Stimulated activated CD4-positive, alpha-beta T cell treated with anti-CD3 and anti-CD28 coated beads, Interleukin-2, amount 100 ng/mL, for 24 hours (primary cell): ENCODE measurements around the gene LORICRIN.

ENCODE experiments used
- DNase-seq, 2 donors: peaks; one replicate each; pipeline ENCODE4 v3.0.0-alpha.2; 2020

The LORICRIN gene

DNA sequence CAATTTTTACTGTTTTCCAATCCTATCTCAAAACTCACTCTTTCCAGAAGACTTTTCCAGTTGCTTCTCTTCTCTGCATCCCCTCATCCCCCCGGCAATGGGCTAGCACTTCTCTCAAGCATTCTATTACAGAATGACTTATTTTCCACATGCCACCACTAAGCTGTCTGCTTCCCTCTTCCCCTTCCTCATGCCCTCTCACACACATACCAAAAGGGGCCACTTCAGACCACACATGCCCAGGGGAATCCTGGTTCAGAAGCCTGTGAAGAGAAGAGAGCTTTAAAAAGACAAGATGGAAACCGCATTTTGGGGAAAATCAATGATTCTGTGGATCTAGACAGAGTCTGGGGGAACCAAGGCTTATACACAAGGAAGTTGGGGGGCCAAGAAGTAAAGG, 8.4 kb upstream of the LORICRIN start:
- DNase-seq, result no peak

DNA sequence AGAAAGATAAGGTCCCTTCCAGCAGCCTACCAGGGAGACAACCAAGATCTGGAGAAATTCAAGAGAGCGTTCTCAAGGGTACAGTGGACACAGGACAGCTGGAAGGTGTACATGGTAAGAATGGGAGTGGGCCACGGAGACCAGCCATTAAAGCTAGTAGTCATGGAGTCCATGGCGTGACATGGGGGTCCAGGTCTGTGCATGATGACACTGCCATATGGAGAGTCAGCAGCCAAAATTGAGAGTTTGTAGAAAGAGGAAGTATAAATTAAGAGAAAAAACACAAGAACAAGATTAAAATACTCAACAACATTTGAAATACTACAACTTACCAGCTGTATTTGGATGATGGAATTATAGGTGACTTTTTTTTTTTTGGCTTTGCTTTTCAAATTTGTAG, 7.9 kb upstream of the LORICRIN start:
- DNase-seq, result no peak

DNA sequence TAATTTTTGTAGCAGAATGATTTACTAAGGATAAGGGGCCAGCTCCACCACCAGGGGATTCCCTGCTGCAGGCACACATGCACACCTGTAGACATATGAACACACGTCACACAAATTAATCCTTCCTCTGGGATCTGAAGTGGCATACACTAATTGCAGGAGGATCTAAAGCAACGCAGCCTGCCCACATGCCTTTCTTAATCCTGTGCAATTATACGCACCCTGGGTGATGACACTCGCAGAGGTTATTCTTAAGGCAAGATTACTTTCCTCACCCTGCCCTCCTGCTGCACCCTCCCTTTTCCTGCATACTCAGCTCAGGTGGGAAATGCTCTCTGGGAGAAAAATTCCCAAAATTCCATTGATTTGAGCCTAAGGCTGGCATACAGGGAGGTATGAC, 7.5 kb upstream of the LORICRIN start:
- no peak for DNase-seq

DNA sequence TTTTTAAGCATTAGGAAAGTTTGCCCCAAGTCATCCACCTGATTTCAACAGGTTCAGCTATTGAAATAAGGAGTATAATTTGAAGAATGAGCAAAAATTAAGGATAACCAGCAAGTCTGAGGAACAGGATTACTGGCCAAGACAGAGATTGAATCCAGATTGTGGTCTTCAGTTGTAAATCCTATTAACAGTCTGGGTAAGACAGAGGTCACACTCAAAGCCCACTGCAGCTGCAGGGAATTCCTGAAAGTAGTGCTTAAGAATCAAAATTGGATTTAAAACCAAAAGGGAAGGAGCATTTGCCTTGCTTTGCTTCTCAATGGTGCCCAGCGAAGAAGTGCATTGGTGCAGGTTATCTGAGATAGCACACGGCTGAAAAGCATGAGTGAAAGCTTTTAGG, 6.4 kb upstream of the LORICRIN start:
- DNase-seq, result no peak

DNA sequence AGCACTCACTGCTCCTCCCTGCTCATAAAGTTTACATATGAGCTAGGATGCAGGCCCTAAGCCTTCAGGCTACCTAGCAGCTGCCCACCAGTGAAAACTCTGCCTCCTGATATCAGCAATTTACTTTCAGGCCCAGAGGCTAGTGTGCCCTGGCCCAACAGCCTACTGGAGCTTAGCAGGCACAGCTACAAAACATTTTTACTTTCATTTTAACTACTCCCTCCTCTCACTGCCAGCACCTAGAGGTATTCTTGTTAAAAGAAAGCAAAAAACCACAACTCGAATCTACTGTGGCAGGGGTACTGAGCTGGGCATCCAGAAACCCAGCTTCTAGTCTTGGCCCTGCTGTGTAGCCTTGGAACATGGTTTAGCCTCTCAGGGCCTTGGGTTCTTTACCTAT, 5.8 kb upstream of the LORICRIN start:
- no peak for DNase-seq

DNA sequence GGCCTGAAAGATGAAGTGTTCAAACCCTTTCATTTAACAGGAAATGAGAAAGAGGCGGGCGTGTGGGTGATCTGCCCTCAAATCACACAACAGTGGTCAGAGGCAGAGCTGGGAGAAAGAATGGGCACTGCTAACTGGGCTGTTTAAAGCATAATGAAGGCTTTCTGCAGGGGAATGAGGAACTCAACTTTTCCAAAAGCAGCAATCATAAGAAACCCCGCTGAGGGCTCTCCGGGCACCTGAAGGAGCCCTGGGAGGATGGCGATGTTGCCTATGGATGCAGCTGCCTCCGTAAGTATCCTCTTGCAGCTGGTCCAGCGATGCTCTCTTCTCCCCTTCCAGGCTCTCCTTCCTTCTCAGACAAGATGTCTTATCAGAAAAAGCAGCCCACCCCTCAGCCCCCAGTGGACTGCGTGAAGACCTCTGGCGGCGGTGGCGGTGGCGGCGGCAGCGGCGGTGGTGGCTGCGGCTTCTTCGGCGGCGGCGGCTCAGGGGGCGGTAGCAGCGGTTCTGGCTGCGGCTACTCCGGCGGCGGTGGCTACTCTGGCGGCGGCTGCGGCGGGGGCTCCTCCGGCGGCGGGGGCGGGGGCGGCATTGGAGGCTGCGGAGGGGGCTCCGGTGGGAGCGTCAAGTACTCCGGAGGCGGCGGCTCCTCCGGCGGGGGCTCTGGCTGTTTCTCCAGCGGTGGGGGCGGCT, 1.2 kb downstream of the LORICRIN start:
- peak; percentile 16 to 20 for DNase-seq

DNA sequence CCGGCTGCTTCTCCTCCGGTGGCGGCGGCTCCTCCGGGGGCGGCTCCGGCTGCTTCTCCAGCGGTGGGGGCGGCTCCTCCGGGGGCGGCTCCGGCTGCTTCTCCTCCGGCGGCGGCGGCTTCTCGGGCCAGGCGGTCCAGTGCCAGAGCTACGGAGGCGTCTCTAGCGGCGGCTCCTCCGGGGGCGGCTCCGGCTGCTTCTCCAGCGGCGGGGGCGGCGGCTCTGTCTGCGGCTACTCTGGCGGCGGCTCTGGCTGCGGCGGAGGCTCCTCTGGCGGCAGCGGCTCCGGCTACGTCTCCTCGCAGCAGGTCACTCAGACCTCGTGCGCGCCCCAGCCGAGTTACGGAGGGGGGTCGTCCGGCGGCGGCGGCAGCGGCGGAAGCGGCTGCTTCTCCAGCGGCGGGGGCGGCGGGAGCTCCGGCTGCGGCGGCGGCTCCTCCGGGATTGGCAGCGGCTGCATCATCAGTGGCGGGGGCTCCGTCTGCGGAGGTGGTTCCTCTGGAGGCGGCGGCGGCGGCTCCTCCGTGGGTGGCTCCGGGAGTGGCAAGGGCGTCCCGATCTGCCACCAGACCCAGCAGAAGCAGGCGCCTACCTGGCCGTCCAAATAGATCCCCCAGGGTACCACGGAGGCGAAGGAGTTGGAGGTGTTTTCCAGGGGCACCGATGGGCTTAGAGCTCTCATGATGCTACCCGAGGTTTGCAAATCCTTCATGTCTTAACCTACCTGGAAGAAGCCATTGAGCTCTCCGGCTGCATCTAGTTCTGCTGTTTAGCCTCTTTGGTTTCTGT, 2.0 kb downstream of the LORICRIN start:
- DNase-seq, result peak in 1 of 2 donors; percentile 39

DNA sequence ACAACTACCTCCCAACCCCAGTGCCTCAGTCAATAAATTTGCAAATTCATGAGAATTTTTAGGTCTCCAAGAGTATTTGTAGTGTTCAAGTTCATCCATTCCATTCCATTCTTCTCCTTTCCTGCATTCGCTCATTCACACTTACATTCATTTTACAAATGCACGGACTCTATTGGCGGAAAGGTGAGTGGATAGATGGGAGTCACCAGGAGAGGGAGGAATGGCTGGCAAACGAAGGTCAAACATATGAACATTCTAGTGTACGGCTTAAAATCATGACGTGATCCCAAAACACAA, 2.5 kb downstream of the LORICRIN start:
- no peak for DNase-seq

DNA sequence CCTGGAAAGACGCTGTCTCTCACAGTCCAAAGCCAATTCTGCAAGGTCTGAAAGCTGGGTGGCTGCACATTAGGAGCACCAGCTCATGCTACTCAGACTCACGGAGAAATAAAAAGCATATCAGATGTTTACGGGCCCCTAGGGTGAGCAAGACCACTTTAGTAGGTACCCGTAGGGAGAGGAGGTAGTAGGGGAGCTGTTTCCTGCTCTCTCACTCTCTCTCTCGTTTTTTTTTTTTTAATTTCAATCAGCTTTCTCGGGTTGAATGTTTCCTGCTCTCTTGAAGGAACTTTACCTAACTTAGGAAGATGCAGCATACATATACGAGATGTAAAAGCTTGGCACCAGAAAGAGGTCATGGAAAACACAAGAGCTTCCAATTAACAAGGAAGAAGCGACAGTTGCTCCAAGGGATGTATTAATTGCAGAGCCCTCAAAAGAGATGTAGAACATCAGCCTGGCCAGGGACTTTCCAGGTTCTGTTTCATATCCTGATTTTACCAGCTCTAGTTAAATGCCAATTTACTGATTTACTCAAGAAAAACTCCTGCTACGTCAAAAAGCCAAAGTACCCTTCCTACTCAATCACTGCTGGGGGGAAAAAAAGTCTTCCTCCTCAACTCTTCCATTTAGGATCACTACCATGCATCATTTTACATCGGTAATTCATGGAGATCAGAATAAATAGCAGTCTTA, 3.1 kb downstream of the LORICRIN start:
- no peak for DNase-seq

DNA sequence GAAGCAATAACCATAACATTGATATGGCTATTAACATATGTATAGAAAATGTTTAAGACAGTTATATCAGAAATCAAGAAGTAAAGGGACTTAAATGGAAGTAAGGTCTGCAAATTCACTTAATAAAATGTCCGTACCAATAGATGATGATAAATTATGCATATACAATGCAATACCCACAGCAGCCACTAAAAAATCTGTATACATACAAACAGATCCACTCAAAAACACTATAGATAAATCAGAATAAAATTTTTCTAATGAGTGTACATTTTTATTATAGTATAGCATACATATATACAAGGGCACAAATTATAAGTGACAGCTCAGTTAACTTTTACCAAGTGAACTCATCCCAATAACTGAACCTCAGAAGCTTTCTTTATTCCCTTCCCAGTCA, 6.0 kb downstream of the LORICRIN start:
- no peak for DNase-seq

DNA sequence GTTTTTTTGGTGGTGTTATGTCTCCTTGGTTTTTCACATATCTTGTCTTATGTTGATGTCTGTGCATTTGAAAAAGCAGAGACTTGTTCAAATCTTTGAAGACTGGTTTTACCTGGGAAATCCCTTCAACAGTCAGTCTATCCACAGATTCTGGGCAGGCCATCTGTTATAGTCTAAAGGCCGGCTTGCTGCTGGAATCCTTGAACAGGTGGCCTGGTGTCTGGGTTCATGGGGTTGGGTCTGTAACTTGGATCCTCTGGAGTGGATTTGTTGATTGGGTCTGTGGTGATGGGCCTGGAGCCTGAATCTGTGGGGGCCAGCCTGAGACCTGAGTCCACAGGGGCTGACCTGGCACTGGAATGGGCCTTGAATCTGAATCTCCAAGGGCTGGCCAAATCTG, 12.2 kb downstream of the LORICRIN start:
- DNase-seq, result no peak

DNA sequence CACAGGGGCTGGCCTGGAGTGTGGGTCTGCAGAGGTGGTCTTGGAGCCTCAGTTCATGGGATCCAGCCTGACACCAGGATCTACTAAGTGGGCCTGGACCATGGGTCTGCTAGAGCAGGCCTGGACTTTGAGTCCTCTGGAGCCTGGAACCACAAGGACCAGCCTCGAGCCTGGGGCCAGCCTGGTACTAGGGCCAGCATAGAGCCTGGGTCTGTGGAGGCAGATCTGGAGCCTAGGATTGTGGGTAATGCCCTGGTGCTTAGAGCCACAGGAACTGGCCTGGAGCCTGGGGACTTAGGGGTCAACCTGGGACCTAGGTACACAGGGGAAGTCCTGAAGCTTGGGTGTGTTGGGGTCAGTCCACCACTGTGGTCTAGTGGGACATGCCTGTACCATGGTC, 12.7 kb downstream of the LORICRIN start:
- no peak for DNase-seq

DNA sequence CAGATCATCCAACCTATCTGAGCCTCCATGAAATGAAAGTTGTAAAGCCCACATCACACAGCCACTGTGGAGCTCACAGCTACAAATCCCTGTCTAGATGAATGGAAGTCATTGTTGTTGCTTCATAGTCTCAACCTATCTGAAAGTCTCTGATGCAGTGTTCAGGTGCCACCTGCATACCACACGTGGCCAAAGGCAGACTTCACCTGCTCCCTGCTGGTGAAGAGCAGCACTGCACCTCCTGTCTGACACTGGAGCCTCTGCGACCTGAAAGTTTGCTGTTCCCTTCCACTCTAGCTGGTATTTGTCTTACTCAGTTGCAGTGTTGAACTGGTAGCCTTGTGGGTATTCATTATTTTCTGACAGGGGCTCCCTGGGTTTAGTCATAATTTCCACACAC, 18.4 kb downstream of the LORICRIN start:
- DNase-seq, result peak; percentile 45 to 65

DNA sequence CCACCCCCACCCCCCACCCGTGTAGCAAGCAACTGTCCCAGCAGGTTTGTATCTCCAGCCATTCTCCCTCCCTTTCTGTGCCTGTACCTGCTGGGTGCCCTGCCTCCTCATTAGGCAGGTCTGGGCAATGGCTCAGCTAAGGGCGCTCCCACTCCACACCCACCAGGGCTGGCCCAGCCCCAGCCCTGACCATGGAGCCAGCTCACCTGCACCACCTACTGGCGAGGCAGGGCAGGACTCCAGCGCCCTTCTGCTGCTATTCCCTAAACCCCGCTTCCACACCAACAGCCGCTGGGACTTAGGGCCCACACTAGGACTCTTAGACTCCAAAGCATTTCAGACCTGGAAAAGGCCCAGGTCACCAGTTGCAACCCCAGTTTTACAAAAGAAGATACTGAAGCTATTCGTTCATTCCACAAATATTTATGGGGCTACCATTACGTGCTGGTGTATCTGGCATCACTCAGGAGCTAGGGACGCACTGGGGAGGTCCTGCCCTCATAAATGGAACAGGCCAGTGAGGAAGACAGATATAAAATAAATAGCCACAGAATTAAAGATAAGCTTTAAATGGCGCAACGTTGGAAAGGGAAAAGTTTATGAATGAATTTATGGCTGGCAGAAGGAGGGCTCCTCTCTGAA, 29.3 kb downstream of the LORICRIN start:
- DNase-seq, result peak in 1 of 2 donors; percentile 49

DNA sequence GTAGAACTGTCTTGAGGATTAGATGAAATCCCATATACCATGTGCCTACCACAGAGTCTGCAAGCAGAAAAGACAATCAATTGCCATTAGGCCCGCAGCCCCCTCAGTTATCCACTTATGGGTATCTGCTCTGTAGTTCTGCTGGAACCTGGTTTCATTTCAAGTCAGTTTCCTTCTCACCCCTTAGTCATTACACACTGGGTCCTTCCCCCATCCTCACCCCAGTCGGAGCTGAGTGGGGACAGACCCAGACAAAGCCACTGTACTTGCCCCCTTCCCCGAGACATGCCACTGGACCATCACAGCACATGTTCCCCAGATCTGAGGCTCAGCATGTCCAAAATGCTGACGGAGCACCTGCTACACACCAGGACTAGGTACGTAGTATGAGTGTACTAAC, 32.0 kb downstream of the LORICRIN start:
- DNase-seq, result no peak

DNA sequence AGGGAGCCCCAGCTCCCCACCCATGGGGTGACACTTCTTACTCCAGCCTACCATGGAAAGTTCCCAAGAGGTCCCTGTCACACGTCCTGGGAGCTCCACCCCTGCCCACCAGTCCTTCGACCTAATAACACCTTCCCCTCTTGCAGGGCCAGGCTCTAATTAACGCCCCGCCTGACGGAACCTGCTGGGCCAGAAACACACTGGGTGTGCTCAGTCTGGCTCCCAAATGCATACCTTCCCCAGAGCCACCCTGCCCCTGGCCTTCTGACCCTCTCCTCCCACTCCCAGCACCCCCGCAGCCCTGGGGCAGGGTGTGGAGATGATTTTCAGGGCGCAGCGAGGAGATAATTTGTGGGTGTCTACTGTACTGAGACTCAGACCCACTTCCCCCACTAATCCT, 32.7 kb downstream of the LORICRIN start:
- DNase-seq, result no peak

DNA sequence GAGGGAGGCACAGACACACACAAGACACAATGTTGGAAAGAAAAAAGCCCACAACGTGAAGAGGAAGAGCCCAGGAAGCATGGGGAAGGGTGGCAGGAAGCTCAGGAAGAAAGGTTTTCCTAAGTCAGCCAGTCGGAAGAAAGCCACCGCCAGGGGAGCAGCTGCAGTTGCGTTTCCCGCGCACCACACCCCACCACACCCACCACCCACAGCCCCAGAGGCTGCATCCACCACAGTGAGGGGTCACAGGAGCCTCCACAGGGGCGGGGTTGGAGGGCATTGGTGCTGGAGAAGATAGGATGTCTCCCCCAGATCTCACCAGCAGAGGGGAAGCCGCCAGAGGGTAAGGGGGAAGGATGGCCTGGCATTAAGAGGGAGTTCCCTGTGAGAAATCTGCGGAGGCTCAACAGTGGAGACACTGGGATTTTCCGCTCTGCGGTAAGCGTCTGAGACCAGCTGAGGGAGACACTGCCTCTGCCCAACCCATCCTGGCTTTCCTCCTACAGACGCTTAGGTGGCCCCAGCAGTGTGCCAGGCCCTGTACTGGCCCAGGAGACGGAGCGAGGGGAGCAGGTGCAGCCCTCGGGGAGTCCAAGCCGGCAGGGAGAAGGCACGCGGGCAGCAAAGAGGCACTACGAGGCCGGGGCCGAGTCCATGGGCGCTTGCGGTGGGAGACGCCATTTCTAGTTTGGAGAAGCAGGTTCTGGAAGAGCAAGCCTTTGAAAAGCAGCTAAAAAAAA, 33.4 kb downstream of the LORICRIN start:
- DNase-seq, result no peak

DNA sequence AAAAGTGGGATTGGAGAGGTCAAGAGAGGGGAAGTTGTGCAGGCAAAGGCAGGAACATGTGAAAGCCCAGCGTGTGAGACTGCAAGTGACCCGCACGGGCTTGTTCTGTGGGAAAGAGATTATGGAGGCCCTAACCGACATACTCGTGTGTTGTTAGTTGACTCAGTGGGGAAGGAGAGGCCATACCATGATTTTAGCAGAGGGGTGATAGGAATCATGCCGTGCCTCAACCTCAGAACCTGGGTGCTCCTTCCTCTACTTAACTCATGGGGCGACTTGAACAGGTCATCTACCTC, 33.9 kb downstream of the LORICRIN start:
- no peak for DNase-seq

DNA sequence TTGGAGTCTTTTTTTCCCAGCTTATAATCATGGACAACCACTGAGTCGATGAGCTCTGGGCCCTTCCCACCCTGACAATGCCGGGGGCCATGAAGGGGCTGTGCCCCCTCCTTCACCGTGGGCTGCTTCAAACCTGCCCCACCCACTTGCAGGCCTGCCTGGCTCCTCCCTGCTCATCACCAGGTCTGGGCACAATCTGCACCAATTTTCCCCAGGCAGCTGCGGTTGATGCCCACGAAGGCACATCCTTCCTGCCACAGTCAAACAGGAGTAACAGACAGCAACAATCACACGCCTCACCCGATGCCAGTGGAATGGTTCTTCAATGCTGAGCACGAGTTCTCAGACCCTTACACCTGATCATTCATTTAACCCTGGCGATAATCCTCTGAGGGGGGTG, 34.4 kb downstream of the LORICRIN start:
- peak in 1 of 2 donors; percentile 10 for DNase-seq

DNA sequence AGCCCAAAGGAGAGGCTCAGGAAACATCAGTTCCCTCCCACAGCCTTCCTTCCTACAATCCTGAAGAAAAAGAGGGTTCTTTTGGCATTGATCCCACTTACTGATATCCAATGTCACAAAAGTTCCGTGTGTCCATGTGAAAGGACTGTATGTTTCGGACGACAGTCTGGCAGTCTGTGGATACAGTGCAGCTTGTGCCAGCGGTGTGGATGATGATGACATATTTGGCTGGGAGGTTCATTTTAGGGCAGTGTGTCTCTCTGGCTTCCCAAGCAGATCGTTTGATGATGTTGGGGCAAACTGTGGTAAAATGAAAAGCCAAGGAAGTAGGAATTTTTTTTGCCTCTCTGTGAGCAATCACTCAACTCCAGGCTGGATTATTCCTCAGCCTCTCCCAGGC, 42.8 kb downstream of the LORICRIN start:
- no peak for DNase-seq

DNA sequence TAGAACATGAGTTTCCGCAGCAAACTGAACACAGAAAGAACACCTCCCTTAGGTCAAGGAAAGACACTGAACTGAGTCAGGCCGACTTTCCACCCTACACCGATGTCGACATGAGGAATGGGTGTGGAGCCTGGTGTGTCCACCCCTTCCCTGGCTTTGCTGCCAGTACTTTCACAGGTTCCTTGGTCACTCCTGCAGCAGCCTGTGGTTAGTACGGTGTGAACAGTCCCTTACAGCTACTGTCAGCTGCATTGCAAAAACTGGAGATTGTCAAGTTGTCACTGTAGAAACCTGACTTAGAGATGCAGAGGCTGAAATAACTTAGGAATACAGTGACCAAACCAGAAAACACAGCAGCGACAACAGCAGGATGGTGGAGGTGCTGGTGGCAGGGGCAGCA, 46.2 kb downstream of the LORICRIN start:
- DNase-seq, result no peak

DNA sequence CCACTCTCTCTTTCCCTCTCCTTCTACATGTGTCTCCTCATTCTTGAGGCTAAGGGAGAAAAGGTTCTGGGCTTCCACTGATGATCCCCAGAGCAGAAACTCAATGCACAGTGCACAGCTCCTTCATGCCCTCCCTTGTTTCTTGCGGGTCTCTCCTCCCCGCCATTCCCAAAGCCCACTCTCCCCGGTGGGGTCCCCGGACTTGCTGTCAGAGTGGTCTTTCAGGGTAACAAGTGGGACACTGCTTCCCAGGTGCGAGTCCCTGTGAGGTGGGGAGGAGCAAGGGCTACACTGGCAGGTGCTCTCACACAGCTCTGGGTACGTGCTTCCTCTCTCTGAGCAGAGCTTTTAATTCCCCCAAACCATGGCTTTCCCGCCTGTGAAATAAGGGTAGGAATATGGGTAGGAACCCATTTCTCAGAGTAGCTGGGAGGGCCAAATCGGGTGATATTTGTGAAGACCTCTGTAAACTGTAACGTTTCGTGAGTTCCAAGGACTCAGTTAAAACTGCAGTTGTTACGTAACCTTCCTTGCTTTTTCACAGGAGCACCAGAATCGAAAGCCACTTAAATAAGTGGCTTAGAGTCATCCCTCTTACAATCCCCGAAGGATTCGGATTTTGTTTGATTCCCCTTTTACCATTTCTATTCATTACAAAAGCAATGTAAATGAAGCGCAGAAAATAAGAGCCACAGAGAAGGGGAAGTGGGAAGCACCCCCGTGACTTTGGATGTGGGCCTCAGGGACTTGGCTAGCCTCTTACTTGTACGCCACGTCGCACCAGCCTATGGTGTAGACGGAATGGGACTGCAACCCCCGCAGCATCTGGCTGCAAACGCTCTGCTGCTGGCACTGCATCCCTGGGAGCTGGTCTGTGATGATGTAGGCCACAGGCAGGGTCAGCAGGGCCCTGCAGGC, 47.1 kb downstream of the LORICRIN start:
- no peak for DNase-seq
